ENCODE data around the gene SHKBP1. TPM values are rescaled to one million over a fixed set of nuclear protein-coding genes. Genes with fewer than 3 reads are reported as not detected.

Gene SHKBP1, protein sequence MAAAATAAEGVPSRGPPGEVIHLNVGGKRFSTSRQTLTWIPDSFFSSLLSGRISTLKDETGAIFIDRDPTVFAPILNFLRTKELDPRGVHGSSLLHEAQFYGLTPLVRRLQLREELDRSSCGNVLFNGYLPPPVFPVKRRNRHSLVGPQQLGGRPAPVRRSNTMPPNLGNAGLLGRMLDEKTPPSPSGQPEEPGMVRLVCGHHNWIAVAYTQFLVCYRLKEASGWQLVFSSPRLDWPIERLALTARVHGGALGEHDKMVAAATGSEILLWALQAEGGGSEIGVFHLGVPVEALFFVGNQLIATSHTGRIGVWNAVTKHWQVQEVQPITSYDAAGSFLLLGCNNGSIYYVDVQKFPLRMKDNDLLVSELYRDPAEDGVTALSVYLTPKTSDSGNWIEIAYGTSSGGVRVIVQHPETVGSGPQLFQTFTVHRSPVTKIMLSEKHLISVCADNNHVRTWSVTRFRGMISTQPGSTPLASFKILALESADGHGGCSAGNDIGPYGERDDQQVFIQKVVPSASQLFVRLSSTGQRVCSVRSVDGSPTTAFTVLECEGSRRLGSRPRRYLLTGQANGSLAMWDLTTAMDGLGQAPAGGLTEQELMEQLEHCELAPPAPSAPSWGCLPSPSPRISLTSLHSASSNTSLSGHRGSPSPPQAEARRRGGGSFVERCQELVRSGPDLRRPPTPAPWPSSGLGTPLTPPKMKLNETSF
- 192 TPM for total RNA-seq

DNA sequence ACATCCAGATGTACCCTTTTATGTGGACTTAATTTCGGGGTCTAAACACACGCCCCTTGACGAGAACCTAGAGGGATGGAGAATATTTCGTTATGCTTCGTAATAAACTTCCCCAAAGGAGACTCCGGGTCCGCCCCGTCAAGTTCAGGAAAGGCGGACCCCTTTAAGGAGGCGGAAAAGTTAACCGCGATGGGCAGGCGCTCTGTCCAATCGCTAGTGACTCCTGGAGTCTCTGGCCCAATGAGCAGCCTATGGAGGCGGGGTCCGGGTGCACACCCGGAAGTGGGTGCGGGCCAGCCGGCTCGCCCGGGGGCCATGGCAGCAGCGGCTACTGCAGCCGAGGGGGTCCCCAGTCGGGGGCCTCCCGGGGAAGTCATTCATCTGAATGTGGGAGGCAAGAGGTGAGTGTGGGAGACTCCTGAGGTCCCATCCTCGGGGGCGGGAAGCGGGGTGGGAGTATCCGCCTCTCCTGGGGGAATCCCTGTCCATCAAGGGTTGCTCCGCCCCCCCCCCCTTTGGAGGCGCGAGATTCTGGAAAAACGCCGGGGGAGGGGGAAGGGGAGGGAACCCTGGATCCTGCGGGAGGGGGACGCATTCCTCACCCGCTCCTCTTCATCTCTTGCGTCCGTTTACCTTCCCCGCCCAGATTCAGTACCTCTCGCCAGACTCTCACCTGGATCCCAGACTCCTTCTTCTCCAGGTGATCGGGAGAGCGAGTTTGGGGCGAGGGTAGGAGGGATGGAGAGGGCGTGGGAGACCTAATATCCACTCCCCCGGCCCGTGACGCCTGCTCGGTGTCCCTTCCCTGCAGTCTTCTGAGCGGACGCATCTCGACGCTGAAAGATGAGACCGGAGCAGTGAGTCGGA is at the start of gene SHKBP1:
Gene SHKBP1 (plus strand): TSS at position 289 of the 867 bp plus-strand sequence. CDS start 27 bp downstream, at position 316.
- intact Hi-C loops (cut with DNase I) = loop anchor here (2.0 to 5.0 kb wide), 2 partner anchors 35 to 48 kb away; no protein-coding TSS in a partner anchor
- DNase-seq (ENCODE audit: low spot score in 2 of 2) = peak; percentile 80 to 96
- TF ChIP-seq, protein P1, sequence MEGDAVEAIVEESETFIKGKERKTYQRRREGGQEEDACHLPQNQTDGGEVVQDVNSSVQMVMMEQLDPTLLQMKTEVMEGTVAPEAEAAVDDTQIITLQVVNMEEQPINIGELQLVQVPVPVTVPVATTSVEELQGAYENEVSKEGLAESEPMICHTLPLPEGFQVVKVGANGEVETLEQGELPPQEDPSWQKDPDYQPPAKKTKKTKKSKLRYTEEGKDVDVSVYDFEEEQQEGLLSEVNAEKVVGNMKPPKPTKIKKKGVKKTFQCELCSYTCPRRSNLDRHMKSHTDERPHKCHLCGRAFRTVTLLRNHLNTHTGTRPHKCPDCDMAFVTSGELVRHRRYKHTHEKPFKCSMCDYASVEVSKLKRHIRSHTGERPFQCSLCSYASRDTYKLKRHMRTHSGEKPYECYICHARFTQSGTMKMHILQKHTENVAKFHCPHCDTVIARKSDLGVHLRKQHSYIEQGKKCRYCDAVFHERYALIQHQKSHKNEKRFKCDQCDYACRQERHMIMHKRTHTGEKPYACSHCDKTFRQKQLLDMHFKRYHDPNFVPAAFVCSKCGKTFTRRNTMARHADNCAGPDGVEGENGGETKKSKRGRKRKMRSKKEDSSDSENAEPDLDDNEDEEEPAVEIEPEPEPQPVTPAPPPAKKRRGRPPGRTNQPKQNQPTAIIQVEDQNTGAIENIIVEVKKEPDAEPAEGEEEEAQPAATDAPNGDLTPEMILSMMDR (IDR thresholded peaks at IDR 0.05) = no peak
- Histone ChIP-seq H3K27ac (peak within 1 kb of the TSS; percentile 66), H3K9me3 (no peaks in the 10 kb centered on the region), H3K36me3 (peaks cover 18 to 21% of the 10 kb centered on the region in 2 donors), H3K4me1 (peaks cover 0 to 11% of the 10 kb centered on the region in 2 donors), H3K27me3 (no peaks in the 10 kb centered on the region), H3K4me3 (peak within 1 kb of the TSS; percentile 75 to 84)

GRCh38 chr19:40528078-40528477 is 48.6 kb upstream of the SHKBP1 start:
- no peak for DNase-seq (ENCODE audit: low spot score in 2 of 2)
- H3K27me3 ChIP-seq = no peaks in the 10 kb centered on the region
- no peaks in the 10 kb centered on the region for H3K36me3 ChIP-seq
- no peak overlapping the region for H3K27ac ChIP-seq
- no peak overlapping the region for H3K4me3 ChIP-seq
- peaks cover 2 to 5% of the 10 kb centered on the region in 2 donors for H3K4me1 ChIP-seq
- intact Hi-C loops (cut with DNase I) = loop anchor here (2.0 to 5.0 kb wide), 3 partner anchors 49 to 126 kb away; partner anchors contain the start of genes BLVRB and SHKBP1
- TF ChIP-seq, protein P1 (IDR thresholded peaks at IDR 0.05) = no peak
- H3K9me3 ChIP-seq = no peaks in the 10 kb centered on the region

- TF ChIP-seq, protein P1 (IDR thresholded peaks at IDR 0.05) = no peak
- Histone ChIP-seq H3K9me3 (no peaks in the 10 kb centered on the region), H3K27me3 (no peaks in the 10 kb centered on the region), H3K36me3 (no peaks in the 10 kb centered on the region), H3K4me3 (no peak overlapping the region), H3K4me1 (peaks cover 2 to 5% of the 10 kb centered on the region in 2 donors), H3K27ac (no peak overlapping the region)
- intact Hi-C loops (cut with DNase I) = loop anchor here (1.0 to 5.0 kb wide), 5 partner anchors 48 to 126 kb away; partner anchors contain the start of genes BLVRB and SHKBP1
- no peak for DNase-seq (ENCODE audit: low spot score in 2 of 2)
These were observed 48.1 kb upstream of the SHKBP1 start for GRCh38 chr19:40528533-40529092.

DNA sequence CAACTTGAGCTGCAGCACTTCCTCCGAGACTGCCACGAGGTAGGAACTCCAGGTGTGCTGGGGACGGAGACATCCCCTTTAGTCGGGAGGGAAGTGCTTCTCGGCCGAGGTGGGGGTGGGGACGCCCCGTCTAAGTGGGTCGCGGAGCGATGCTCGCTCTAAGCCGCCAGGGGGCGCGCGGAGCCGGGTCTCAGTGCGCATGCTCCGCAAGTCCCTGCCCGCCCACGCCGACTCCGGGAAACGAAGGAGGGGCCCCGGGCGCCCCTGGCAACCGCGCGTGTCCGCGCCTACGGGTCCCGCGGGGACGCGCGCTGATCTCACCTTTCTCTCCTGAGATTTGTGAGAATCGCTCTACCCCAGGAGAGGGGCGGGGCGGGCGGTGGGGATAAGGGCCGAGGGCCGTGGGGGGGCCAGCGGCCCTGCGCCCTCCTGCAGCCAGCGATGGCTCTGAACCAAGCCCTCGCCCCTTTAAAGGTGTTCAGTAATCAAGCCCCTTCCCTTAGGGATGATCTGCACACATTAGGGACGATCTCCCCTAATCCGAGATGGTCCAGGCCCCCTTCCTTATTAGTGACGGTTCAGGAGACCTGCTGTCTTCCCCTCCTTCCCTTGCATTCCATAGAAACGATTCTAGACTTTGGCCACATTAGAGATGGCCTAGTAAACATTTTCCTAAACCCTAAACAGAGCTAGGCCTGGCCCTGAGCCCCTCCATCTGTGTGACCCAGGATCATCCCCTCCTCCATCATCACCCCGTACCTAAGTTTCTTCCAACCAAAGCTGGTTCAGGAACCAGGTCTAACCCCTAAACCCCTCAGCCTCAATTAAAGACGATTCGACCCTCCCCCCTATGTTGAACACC is 47.3 kb upstream of the SHKBP1 start:
- Histone ChIP-seq H3K27me3 (no peaks in the 10 kb centered on the region), H3K27ac (no peak overlapping the region), H3K9me3 (no peaks in the 10 kb centered on the region), H3K4me1 (peaks cover 2 to 5% of the 10 kb centered on the region in 2 donors), H3K36me3 (no peaks in the 10 kb centered on the region), H3K4me3 (peak overlapping the region; percentile 58 to 62)
- intact Hi-C loops (cut with DNase I) = loop anchor here (1.0 to 5.0 kb wide), 5 partner anchors 47 to 127 kb away; partner anchors contain the start of genes BLVRB and SHKBP1
- TF ChIP-seq, protein P1 (IDR thresholded peaks at IDR 0.05) = peak; percentile 96 to 99 (median 98)
- DNase-seq (ENCODE audit: low spot score in 2 of 2) = peak; percentile 61 to 91
